HCT116 (cell line): ENCODE data around the gene APOA1. TPM values are rescaled to one million over a fixed set of nuclear protein-coding genes. Genes with fewer than 3 reads are reported as not detected.

Source experiments
- ATAC-seq: fragments of 200-7000 bp; cut with Tn5 transposase; 2 replicates; pipeline ENCODE4 v1.9.1; 2020; ENCODE audit warnings: mild to moderate bottlenecking, moderate library complexity
- BruUV-seq: library from RNA; stranded (reverse); fragments of 400-500 nt; replicated peaks from 2 replicates; lab custom pipeline; 2021; lab: Mats Ljungman, UMichigan
- CTCF ChIA-PET: fragments of 300-600 bp; sonication (Branson Sonifier 250); formaldehyde crosslinking; loops from one replicate; lab custom pipeline; 2021; ENCODE audit warnings: antibody characterized with exemption; lab: Charles Lee
- POLR2A ChIA-PET: fragments of 300-600, 350-600 bp; sonication (Branson Sonifier 250); formaldehyde crosslinking; loops from one replicate; lab custom pipeline; 2021; ENCODE audit warnings: antibody characterized with exemption; lab: Charles Lee
- RAD21 ChIA-PET, 2 experiments: fragments of 300-600 bp; sonication (Branson Sonifier 250); formaldehyde crosslinking; loops; one replicate each; lab custom pipeline; 2023; ENCODE audit warnings: low total read pairs in 2 of 2; ENCODE audit not compliant: uncharacterized antibody in 2 of 2, unreplicated experiment in 2 of 2, low non-redundant PET in 1 of 2; lab: Charles Lee
- DNase-seq: peaks from one replicate; pipeline ENCODE4 v3.0.0-alpha.2; 2010; ENCODE audit warnings: low read depth, low spot score
- H2AFZ ChIP-seq: fragments of 200-600 bp; shearing (Covaris generic), sonication (generic); 2 replicates; pipeline ENCODE4 v1.6.1; 2017; ENCODE audit warnings: low read depth, mixed run types, mixed read lengths, antibody characterized with exemption, low read length; ENCODE audit not compliant: poor library complexity, severe bottlenecking
- H3K27ac ChIP-seq: 2 replicates; pipeline ENCODE4 v1.5.1; 2012; ENCODE audit warnings: low read depth, low read length
- H3K27me3 ChIP-seq: fragments of 200-600 bp; sonication (generic); 2 replicates; pipeline ENCODE4 v1.6.1; 2016; ENCODE audit warnings: mixed run types, low read length, mixed read lengths; ENCODE audit not compliant: insufficient read depth
- H3K36me3 ChIP-seq, 2 experiments: fragments of 200-500 bp in 1 of 2; fragments of 200-600 bp in 1 of 2; sonication (Bioruptor generic) in 1 of 2; sonication (generic) in 1 of 2; 2 replicates each; pipeline versions ENCODE4 v1.5.1 to v1.6.1; 2014 to 2016; ENCODE audit warnings: low read length in 2 of 2, inconsistent platforms in 1 of 2, mixed read lengths in 1 of 2, mixed run types in 1 of 2; ENCODE audit not compliant: insufficient read depth in 2 of 2, control insufficient read depth in 1 of 2
- H3K4me1 ChIP-seq, 2 experiments: fragments of 200-600 bp in 1 of 2; sonication (generic) in 1 of 2; 2 replicates each; pipeline versions ENCODE4 v1.5.1 to v1.6.1; 2012 to 2017; ENCODE audit warnings: low read length in 2 of 2, inconsistent platforms in 1 of 2, mild to moderate bottlenecking in 1 of 2, mixed read lengths in 1 of 2, mixed run types in 1 of 2, moderate library complexity in 1 of 2; ENCODE audit not compliant: insufficient read depth in 2 of 2, control insufficient read depth in 1 of 2
- H3K4me2 ChIP-seq: fragments of 200-600 bp; sonication (generic); 2 replicates; pipeline ENCODE4 v1.6.1; 2017; ENCODE audit warnings: mixed run types, low read length, mixed read lengths
- H3K4me3 ChIP-seq, 2 experiments: fragments of 200-600 bp in 1 of 2; sonication (generic) in 1 of 2; replicated peaks in 1 of 2; 2 replicates each; pipeline ENCODE4 v1.5.1; 2011 to 2016; ENCODE audit warnings: low read length in 2 of 2, control low read depth in 1 of 2, low read depth in 1 of 2, mild to moderate bottlenecking in 1 of 2, mixed read lengths in 1 of 2, mixed run types in 1 of 2
- H3K79me2 ChIP-seq: fragments of 200-600 bp; sonication (generic); 2 replicates; pipeline ENCODE4 v1.6.1; 2017; ENCODE audit warnings: mild to moderate bottlenecking, mixed run types, low read length, moderate library complexity, mixed read lengths; ENCODE audit not compliant: insufficient read depth
- H3K9ac ChIP-seq: fragments of 200-600 bp; sonication (generic); 2 replicates; pipeline ENCODE4 v1.6.1; 2016; ENCODE audit warnings: low read length, mixed read lengths
- H3K9me2 ChIP-seq: fragments of 200-600 bp; sonication (generic), shearing (Covaris generic); 2 replicates; pipeline ENCODE4 v1.6.1; 2017; ENCODE audit warnings: mixed run types, mild to moderate bottlenecking, moderate library complexity; ENCODE audit not compliant: insufficient read depth
- H3K9me3 ChIP-seq, 2 experiments: fragments of 200-500 bp in 1 of 2; fragments of 200-600 bp in 1 of 2; sonication (Bioruptor generic) in 1 of 2; sonication (generic) in 1 of 2; 2 replicates each; pipeline ENCODE4 v1.6.1; 2014 to 2017; ENCODE audit warnings: low read length in 2 of 2, mixed read lengths in 2 of 2, inconsistent platforms in 1 of 2, low read depth in 1 of 2, mild to moderate bottlenecking in 1 of 2, mixed run types in 1 of 2, moderate library complexity in 1 of 2; ENCODE audit not compliant: control insufficient read depth in 1 of 2, insufficient read depth in 1 of 2
- H4K20me1 ChIP-seq: fragments of 200-600 bp; sonication (generic), shearing (Covaris generic); 2 replicates; pipeline ENCODE4 v1.6.1; 2017; ENCODE audit warnings: mixed run types, mild to moderate bottlenecking, moderate library complexity; ENCODE audit not compliant: insufficient read depth
- EGR1 ChIP-seq: IDR thresholded peaks from 2 replicates; pipeline ENCODE4 v1.6.1; 2012; ENCODE audit warnings: low read depth
- ELF1 ChIP-seq: IDR thresholded peaks from 2 replicates; pipeline ENCODE4 v1.6.1; 2012; ENCODE audit warnings: low read depth, borderline replicate concordance
- JUND ChIP-seq: IDR thresholded peaks from 2 replicates; pipeline ENCODE4 v1.6.1; 2012
- MAX ChIP-seq: IDR thresholded peaks from 2 replicates; pipeline ENCODE4 v1.6.1; 2012
- RAD21 ChIP-seq: IDR thresholded peaks from 2 replicates; pipeline ENCODE4 v1.6.1; 2012; ENCODE audit warnings: low read depth, mild to moderate bottlenecking
- SP1 ChIP-seq: IDR thresholded peaks from 2 replicates; pipeline ENCODE4 v1.6.1; 2012; ENCODE audit warnings: low read depth
- YY1 ChIP-seq: IDR thresholded peaks from 2 replicates; pipeline ENCODE4 v1.6.1; 2011; ENCODE audit warnings: low read length, low read depth, moderate library complexity, mild to moderate bottlenecking; ENCODE audit not compliant: insufficient replicate concordance; ENCODE audit errors: extremely low read depth
- ZFX ChIP-seq: fragments of 450-650 bp; IDR thresholded peaks from 2 replicates; pipeline ENCODE4 v1.6.1; 2017
- intact Hi-C: fragments of 100-400 bp; cut with micrococcal nuclease; formaldehyde crosslinking; loops from 2 replicates; pipeline ENCODE4 v1.10.0; 2022
- total RNA-seq: library from RNA; stranded (reverse); gene quantifications from one replicate; pipeline ENCODE4 v1.2.1, GENCODE V29; 2021; ENCODE audit not compliant: unreplicated experiment
- TF ChIP-seq, protein P1 (sequence below), 3 experiments: fragments of 200-600 bp in 1 of 3; sonication (generic) in 1 of 3; IDR thresholded peaks in 2 of 3; conservative IDR thresholded peaks in 1 of 3; 2 replicates each; pipeline ENCODE4 v1.5.1; 2012 to 2017; ENCODE audit warnings: low read depth in 2 of 3, low read length in 2 of 3, antibody characterized with exemption in 1 of 3, borderline replicate concordance in 1 of 3, control low read depth in 1 of 3, mild to moderate bottlenecking in 1 of 3, mixed read lengths in 1 of 3, mixed run types in 1 of 3, moderate library complexity in 1 of 3; ENCODE audit not compliant: insufficient read depth in 1 of 3

The APOA1 gene
- total RNA-seq, 1 experiment from 2014 or later: 2.0 TPM

GRCh38 chr11:116843661-116844060 lies 6.2 kb upstream of the APOA1 start:
- H3K9me2 ChIP-seq: no peaks in the 10 kb centered on the region
- H3K9me3 ChIP-seq: no peaks in the 10 kb centered on the region
- ATAC-seq (no peak), DNase-seq (no peak)
- no peak overlapping the region for H3K27ac ChIP-seq
- no TSS peak for BruUV-seq
- no peak overlapping the region for H2AFZ ChIP-seq
- H3K4me3 ChIP-seq: no peak overlapping the region
- peaks cover 3 to 17% of the 10 kb centered on the region in 2 experiments; a peak in 2 of 4 replicates for H3K36me3 ChIP-seq
- no peaks in the 10 kb centered on the region for H3K27me3 ChIP-seq
- CTCF ChIA-PET: no interaction called here
- H3K9ac ChIP-seq: no peak overlapping the region
- no peaks in the 10 kb centered on the region for H4K20me1 ChIP-seq
- RAD21 ChIA-PET: no interaction called here
- no peaks in the 10 kb centered on the region for H3K4me1 ChIP-seq
- POLR2A ChIA-PET: no interaction called here
- intact Hi-C loops: no loop called here
- H3K4me2 ChIP-seq: no peak overlapping the region
- H3K79me2 ChIP-seq: no peaks in the 10 kb centered on the region
- no peak for TF ChIP-seq YY1
- no peak for TF ChIP-seq SP1
- TF ChIP-seq EGR1: no peak
- TF ChIP-seq JUND: no peak
- TF ChIP-seq, protein P1, sequence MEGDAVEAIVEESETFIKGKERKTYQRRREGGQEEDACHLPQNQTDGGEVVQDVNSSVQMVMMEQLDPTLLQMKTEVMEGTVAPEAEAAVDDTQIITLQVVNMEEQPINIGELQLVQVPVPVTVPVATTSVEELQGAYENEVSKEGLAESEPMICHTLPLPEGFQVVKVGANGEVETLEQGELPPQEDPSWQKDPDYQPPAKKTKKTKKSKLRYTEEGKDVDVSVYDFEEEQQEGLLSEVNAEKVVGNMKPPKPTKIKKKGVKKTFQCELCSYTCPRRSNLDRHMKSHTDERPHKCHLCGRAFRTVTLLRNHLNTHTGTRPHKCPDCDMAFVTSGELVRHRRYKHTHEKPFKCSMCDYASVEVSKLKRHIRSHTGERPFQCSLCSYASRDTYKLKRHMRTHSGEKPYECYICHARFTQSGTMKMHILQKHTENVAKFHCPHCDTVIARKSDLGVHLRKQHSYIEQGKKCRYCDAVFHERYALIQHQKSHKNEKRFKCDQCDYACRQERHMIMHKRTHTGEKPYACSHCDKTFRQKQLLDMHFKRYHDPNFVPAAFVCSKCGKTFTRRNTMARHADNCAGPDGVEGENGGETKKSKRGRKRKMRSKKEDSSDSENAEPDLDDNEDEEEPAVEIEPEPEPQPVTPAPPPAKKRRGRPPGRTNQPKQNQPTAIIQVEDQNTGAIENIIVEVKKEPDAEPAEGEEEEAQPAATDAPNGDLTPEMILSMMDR (IDR thresholded peaks at IDR 0.05 in 2 of 3, conservative IDR thresholded peaks at IDR 0.05 in 1 of 3; ENCODE audit: borderline replicate concordance in 1 of 3, insufficient read depth in 1 of 3, low read depth in 2 of 3, low read length in 2 of 3): no peak

DNA sequence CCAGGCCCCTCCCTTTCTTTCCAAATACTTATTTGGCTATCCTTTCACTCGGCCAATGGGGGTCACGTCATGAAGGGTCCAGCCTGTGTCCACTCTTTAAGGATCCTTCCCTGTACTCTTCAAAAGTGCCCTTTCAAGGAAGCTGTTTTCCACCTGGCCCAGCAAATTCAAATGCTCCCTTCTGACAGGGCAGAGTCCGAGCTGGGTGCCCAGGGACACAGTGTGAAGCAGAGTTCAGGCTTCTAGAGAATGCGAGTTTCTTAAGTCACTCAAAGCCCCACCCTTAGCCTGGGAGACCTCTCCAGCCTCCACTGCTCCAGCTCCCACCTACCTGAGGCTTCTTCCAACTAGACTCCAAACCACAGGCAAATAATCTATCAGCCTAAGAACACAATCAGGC lies 5.5 kb upstream of the APOA1 start:
- no peak for DNase-seq
- H3K27me3 ChIP-seq: no peaks in the 10 kb centered on the region
- no peaks in the 10 kb centered on the region for H3K79me2 ChIP-seq
- H3K4me2 ChIP-seq: no peak overlapping the region
- no peaks in the 10 kb centered on the region for H3K4me1 ChIP-seq
- no peaks in the 10 kb centered on the region for H3K9me2 ChIP-seq
- no peak overlapping the region for H3K27ac ChIP-seq
- CTCF ChIA-PET: no interaction called here
- no peak overlapping the region for H3K4me3 ChIP-seq
- no peaks in the 10 kb centered on the region for H4K20me1 ChIP-seq
- intact Hi-C loops: no loop called here
- RAD21 ChIA-PET: no interaction called here
- ATAC-seq: no peak
- H3K9ac ChIP-seq: no peak overlapping the region
- TF ChIP-seq SP1 (no peak), ZFX (no peak), RAD21 (no peak), MAX (no peak), ELF1 (no peak)
- TF ChIP-seq, all 23 proteins: peak for 0
- H3K36me3 ChIP-seq: peaks cover 3 to 17% of the 10 kb centered on the region in 2 experiments; a peak in 2 of 4 replicates
- POLR2A ChIA-PET: no interaction called here
- H2AFZ ChIP-seq: no peak overlapping the region
- no peaks in the 10 kb centered on the region for H3K9me3 ChIP-seq
- no TSS peak for BruUV-seq
